HepG2 (cell line): ENCODE measurements around the gene CASZ1. TPM values are rescaled to one million over a fixed set of nuclear protein-coding genes. Genes with fewer than 3 reads are reported as not detected.

Experiments
- ATAC-seq: fragments of 200-7000 bp; cut with Tn5 transposase; 3 replicates; pipeline ENCODE4 v1.9.1; 2020; ENCODE audit warnings: mild to moderate bottlenecking, moderate library complexity
- BruUV-seq: library from RNA; stranded (reverse); fragments of 400-500 nt; replicated peaks from 2 replicates; lab custom pipeline; 2021; lab: Mats Ljungman, UMichigan
- CTCF ChIA-PET: fragments of 300-600 bp; formaldehyde crosslinking; extraction: SDS; loops from one replicate; lab custom pipeline; 2021; ENCODE audit warnings: low total read pairs, inconsistent platforms, low intra/inter-chr PET ratio; lab: Yijun Ruan, JAX
- POLR2A ChIA-PET: fragments of 350-600 bp; sonication (Branson Sonifier 250); formaldehyde crosslinking; loops from one replicate; lab custom pipeline; 2020; ENCODE audit warnings: antibody characterized with exemption, inconsistent platforms; lab: Yijun Ruan, JAX
- DNase-seq: peaks from one replicate; pipeline ENCODE4 v3.0.0-alpha.2; 2015; ENCODE audit warnings: low spot score
- FAIRE-seq: peaks from 3 replicates; lab custom pipeline; 2011; peaks lifted over from hg19 to GRCh38; lab: Jason Lieb, UNC
- H2AFZ ChIP-seq: one replicate; pipeline ENCODE4 v1.6.1; 2011; ENCODE audit warnings: low read length, inconsistent platforms
- H3K27ac ChIP-seq: fragments of 300-600 bp; 3 replicates; pipeline ENCODE4 v1.8.0; 2011; ENCODE audit warnings: mixed run types, mild to moderate bottlenecking, mixed read lengths, low read length, inconsistent platforms; ENCODE audit not compliant: insufficient read depth; ENCODE audit errors: extremely low read length
- H3K27me3 ChIP-seq, 2 experiments: fragments of 200-600 bp in 1 of 2; 2 replicates in 1 of 2; 3 replicates in 1 of 2; pipeline versions ENCODE4 v1.6.0 to v1.8.0; 2011; ENCODE audit warnings: low read length in 2 of 2, mild to moderate bottlenecking in 2 of 2, moderate library complexity in 2 of 2, inconsistent platforms in 1 of 2; ENCODE audit not compliant: insufficient read depth in 2 of 2, control insufficient read depth in 1 of 2
- H3K36me3 ChIP-seq, 2 experiments: fragments of 200-600 bp in 1 of 2; replicated peaks in 1 of 2; 2 replicates in 1 of 2; 3 replicates in 1 of 2; pipeline versions ENCODE4 v1.5.1 to v1.8.0; 2011; ENCODE audit warnings: low read length in 2 of 2, inconsistent platforms in 1 of 2; ENCODE audit not compliant: insufficient read depth in 2 of 2, control insufficient read depth in 1 of 2
- H3K4me1 ChIP-seq: 2 replicates; pipeline ENCODE4 v1.5.1; 2012; ENCODE audit warnings: low read length, inconsistent platforms; ENCODE audit not compliant: insufficient read depth
- H3K4me2 ChIP-seq: 2 replicates; pipeline ENCODE4 v1.6.0; 2011; ENCODE audit warnings: low read depth, low read length, inconsistent platforms
- H3K4me3 ChIP-seq, 3 experiments: fragments of 200-600 bp in 1 of 3; sonication (generic), shearing (Covaris generic) in 1 of 3; replicated peaks in 1 of 3; 2 replicates each; pipeline ENCODE4 v1.5.1; 2011 to 2016; ENCODE audit warnings: low read length in 3 of 3, inconsistent platforms in 2 of 3, low read depth in 2 of 3, mild to moderate bottlenecking in 2 of 3, control low read depth in 1 of 3, mixed read lengths in 1 of 3; ENCODE audit not compliant: insufficient read depth in 1 of 3
- H3K79me2 ChIP-seq: one replicate; pipeline ENCODE4 v1.6.1; 2011; ENCODE audit warnings: low read length, inconsistent platforms; ENCODE audit not compliant: insufficient read depth
- H3K9ac ChIP-seq: 2 replicates; pipeline ENCODE4 v1.6.0; 2011; ENCODE audit warnings: mild to moderate bottlenecking, low read depth, low read length, inconsistent platforms; ENCODE audit not compliant: insufficient read depth
- H3K9me3 ChIP-seq: 2 replicates; pipeline ENCODE4 v1.5.1; 2012; ENCODE audit warnings: mild to moderate bottlenecking, low read length
- H4K20me1 ChIP-seq: 2 replicates; pipeline ENCODE4 v1.6.0; 2011; ENCODE audit warnings: inconsistent platforms, mild to moderate bottlenecking, low read length, moderate library complexity; ENCODE audit not compliant: insufficient read depth
- E2F1 ChIP-seq: sonication (generic); formaldehyde crosslinking; IDR thresholded peaks from 2 replicates; pipeline ENCODE4 v1.5.0; 2020; ENCODE audit warnings: missing genetic modification reagents
- ETS1 ChIP-seq: sonication (generic); formaldehyde crosslinking; IDR thresholded peaks from 2 replicates; pipeline ENCODE4 v1.4.0; 2020; ENCODE audit warnings: missing genetic modification reagents
- MXI1 ChIP-seq: IDR thresholded peaks from 3 replicates; pipeline ENCODE4 v1.6.1; 2012; ENCODE audit warnings: low read depth, low read length, inconsistent platforms, borderline replicate concordance
- NR2C2 ChIP-seq: sonication (generic); formaldehyde crosslinking; IDR thresholded peaks from 2 replicates; pipeline ENCODE4 v1.4.0; 2020; ENCODE audit warnings: missing genetic modification reagents, mild to moderate bottlenecking, moderate library complexity, borderline replicate concordance
- PHF8 ChIP-seq: sonication (generic); formaldehyde crosslinking; IDR thresholded peaks from 2 replicates; pipeline ENCODE4 v1.5.0; 2020; ENCODE audit warnings: missing genetic modification reagents
- PRDM15 ChIP-seq: sonication (generic); formaldehyde crosslinking; IDR thresholded peaks from 2 replicates; pipeline ENCODE4 v1.4.0; 2020; ENCODE audit warnings: missing genetic modification reagents
- RAD51 ChIP-seq: fragments of 450-650 bp; IDR thresholded peaks from 2 replicates; pipeline ENCODE4 v1.6.1; 2016; ENCODE audit warnings: borderline replicate concordance
- RARG ChIP-seq: sonication (generic); formaldehyde crosslinking; IDR thresholded peaks from 2 replicates; pipeline ENCODE4 v1.4.0; 2020; ENCODE audit warnings: low read depth, mild to moderate bottlenecking, missing genetic modification reagents
- RFX1 ChIP-seq: fragments of 450-650 bp; IDR thresholded peaks from 2 replicates; pipeline ENCODE4 v1.6.1; 2017
- SAP130 ChIP-seq: IDR thresholded peaks from 2 replicates; pipeline ENCODE4 v1.6.1; 2016; ENCODE audit warnings: low read depth
- SP1 ChIP-seq, 2 experiments: fragments of 450-650 bp in 1 of 2; sonication (generic) in 1 of 2; formaldehyde crosslinking in 1 of 2; IDR thresholded peaks; 2 replicates each; pipeline versions ENCODE4 v1.4.0 to v1.6.1; 2016 to 2020; ENCODE audit warnings: missing genetic modification reagents in 1 of 2
- TRAFD1 ChIP-seq: sonication (generic); formaldehyde crosslinking; IDR thresholded peaks from 2 replicates; pipeline ENCODE4 v1.5.1; 2020; ENCODE audit warnings: missing genetic modification reagents, mild to moderate bottlenecking, borderline replicate concordance
- ZGPAT ChIP-seq: IDR thresholded peaks from 2 replicates; pipeline ENCODE4 v1.6.1; 2016; ENCODE audit warnings: mild to moderate bottlenecking
- ZNF549 ChIP-seq: sonication (generic); formaldehyde crosslinking; IDR thresholded peaks from 2 replicates; pipeline ENCODE4 v1.5.0; 2020; ENCODE audit warnings: missing genetic modification reagents
- ZNF652 ChIP-seq: IDR thresholded peaks from 2 replicates; pipeline ENCODE4 v1.6.1; 2016; ENCODE audit warnings: low read depth, borderline replicate concordance
- WGBS: methylation state at CpG from one replicate; pipeline ENCODE4 v1.1.6; 2017; ENCODE audit warnings: low lambda C conversion rate; 5-methylcytosine and 5-hydroxymethylcytosine counted together
- in situ Hi-C: cut with HindIII; loops from 2 replicates; pipeline ENCODE4 v1.10.0; 2017; ENCODE audit warnings: low pct_unique_long_range_greater_than_20kb; ENCODE audit not compliant: extremely low pct_ligation_motif_present
- intact Hi-C: fragments of 100-400 bp; cut with micrococcal nuclease; formaldehyde crosslinking; loops from one replicate; pipeline ENCODE4 v1.10.0; 2022; ENCODE audit not compliant: unreplicated experiment
- polyA plus RNA-seq, 8 experiments: library from polyadenylated mRNA; depleted of rRNA in 3 of 8; stranded (reverse) in 7 of 8; unstranded in 1 of 8; fragments of >200 nt; fragmentation: Illumina TruSeq in 4 of 8; extraction: Trizol in 4 of 8; gene quantifications; 2 replicates each; pipeline versions ENCODE4 v1.2.1 to v1.2.3, GENCODE V29; 2011 to 2016; ENCODE audit warnings: low read depth in 4 of 8, missing spikeins in 1 of 8, mixed read lengths in 1 of 8; ENCODE audit not compliant: insufficient read depth in 1 of 8
- total RNA-seq, 5 experiments: library from RNA; depleted of rRNA; stranded (reverse); fragments of >200 nt; fragmentation: Illumina TruSeq; extraction: Trizol; gene quantifications; 2 replicates each; pipeline ENCODE4 v1.2.3, GENCODE V29; 2016; ENCODE audit warnings: low read depth in 1 of 5
- TF ChIP-seq, protein P1 (sequence below): sonication (generic); formaldehyde crosslinking; IDR thresholded peaks from 2 replicates; pipeline ENCODE4 v1.5.0; 2020; ENCODE audit warnings: missing genetic modification reagents

CASZ1 gene
- total and polyA plus RNA-seq, 2 of the 13 experiments (the other 11 are each of a cell fraction or from before 2014, with no cell fraction given), result 1.9 to 3.7 TPM

DNA sequence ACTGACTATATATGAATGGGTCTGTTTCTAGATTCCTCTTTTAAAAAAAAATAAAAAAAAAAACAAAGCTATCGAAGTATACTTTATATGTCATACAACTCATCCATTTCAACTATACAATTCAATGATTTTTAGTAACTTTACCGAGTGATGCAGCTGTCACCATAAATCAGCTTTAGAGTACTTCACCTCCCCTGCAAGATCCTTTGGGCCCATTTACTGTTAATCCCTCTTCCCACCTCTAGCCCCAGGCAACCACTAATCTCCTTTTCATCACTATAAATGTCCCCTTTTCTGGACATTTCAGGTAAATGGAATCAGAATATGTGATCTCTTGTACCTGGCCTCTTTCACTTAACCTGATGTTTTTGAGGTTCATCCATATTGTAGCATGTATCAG lies 187.8 kb downstream of the CASZ1 start:
- Histone ChIP-seq H3K9ac (no peak overlapping the region), H4K20me1 (no peaks in the 10 kb centered on the region), H3K27me3 (no peaks in the 10 kb centered on the region), H3K36me3 (peaks cover 0 to 3% of the 10 kb centered on the region in 2 experiments; a peak in 2 of 5 replicates), H3K4me3 (no peak overlapping the region), H3K4me2 (no peak overlapping the region), H3K4me1 (no peaks in the 10 kb centered on the region), H2AFZ (no peak overlapping the region), H3K9me3 (no peaks in the 10 kb centered on the region), H3K79me2 (no peaks in the 10 kb centered on the region), H3K27ac (no peak overlapping the region)
- no peak for ATAC-seq
- in situ Hi-C loops (no loop called here), intact Hi-C loops (no loop called here)
- FAIRE-seq, result no peak
- ChIA-PET CTCF (no interaction called here), POLR2A (no interaction called here)
- no peak for DNase-seq
- WGBS, result 98% methylated on average over 2 of the region's 2 CpGs
- BruUV-seq, result no TSS peak
- TF ChIP-seq SP1 (IDR thresholded peaks at IDR 0.05) (no peak), SP1 (CRISPR knock-in tag; IDR thresholded peaks at IDR 0.05) (no peak), PHF8 (CRISPR knock-in tag) (no peak), E2F1 (no peak), MXI1 (no peak), ETS1 (CRISPR knock-in tag) (no peak), NR2C2 (CRISPR knock-in tag) (no peak), RARG (CRISPR knock-in tag) (no peak), RFX1 (no peak), TRAFD1 (no peak), ZGPAT (CRISPR knock-in tag) (no peak), RAD51 (no peak), PRDM15 (CRISPR knock-in tag) (no peak), ZNF549 (CRISPR knock-in tag) (no peak), ZNF652 (no peak), SAP130 (no peak)
- TF ChIP-seq, protein P1, sequence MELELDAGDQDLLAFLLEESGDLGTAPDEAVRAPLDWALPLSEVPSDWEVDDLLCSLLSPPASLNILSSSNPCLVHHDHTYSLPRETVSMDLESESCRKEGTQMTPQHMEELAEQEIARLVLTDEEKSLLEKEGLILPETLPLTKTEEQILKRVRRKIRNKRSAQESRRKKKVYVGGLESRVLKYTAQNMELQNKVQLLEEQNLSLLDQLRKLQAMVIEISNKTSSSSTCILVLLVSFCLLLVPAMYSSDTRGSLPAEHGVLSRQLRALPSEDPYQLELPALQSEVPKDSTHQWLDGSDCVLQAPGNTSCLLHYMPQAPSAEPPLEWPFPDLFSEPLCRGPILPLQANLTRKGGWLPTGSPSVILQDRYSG (CRISPR knock-in tag), result no peak
